B cell (primary cell): ENCODE data around the gene PPP1R14B. TPM values are rescaled to one million over a fixed set of nuclear protein-coding genes. Genes with fewer than 3 reads are reported as not detected.

ENCODE experiments used
- ATAC-seq: fragments of 200-7000 bp; cut with Tn5 transposase; one replicate; pipeline ENCODE4 v1.10.0; 2021; ENCODE audit warnings: low read depth, mild to moderate bottlenecking, moderate number of reproducible peaks, moderate library complexity
- CTCF ChIA-PET: fragments of 350-600 bp; sonication (Branson Sonifier 250); formaldehyde crosslinking; loops from one replicate; lab custom pipeline; 2021; ENCODE audit warnings: antibody characterized with exemption, inconsistent platforms; lab: Charles Lee
- POLR2A ChIA-PET: fragments of 350-600 bp; sonication (Branson Sonifier 250); formaldehyde crosslinking; loops from one replicate; lab custom pipeline; 2021; ENCODE audit warnings: antibody characterized with exemption; lab: Charles Lee
- DNase-seq: peaks from one replicate; pipeline ENCODE4 v3.0.0; 2013
- H2AFZ ChIP-seq: 2 replicates; pipeline ENCODE4 v1.6.1; 2012; ENCODE audit warnings: mild to moderate bottlenecking, low read depth, low read length; ENCODE audit not compliant: insufficient read depth, poor library complexity, severe bottlenecking
- H3K27ac ChIP-seq, 2 donors: 1 replicate in 1 of 2; 2 replicates in 1 of 2; pipeline ENCODE4 v1.5.1; 2012 to 2013; ENCODE audit warnings: low read length in 2 of 2, mild to moderate bottlenecking in 2 of 2, moderate library complexity in 1 of 2
- H3K27me3 ChIP-seq, 4 experiments: fragments of 200-600 bp in 1 of 4; sonication (generic) in 1 of 4; replicated peaks in 1 of 4; 1 replicate in 2 of 4; 2 replicates in 2 of 4; pipeline versions ENCODE4 v1.6.1 to v1.7.0; 2013 to 2016; ENCODE audit warnings: low read length in 3 of 4, mild to moderate bottlenecking in 2 of 4, mixed read lengths in 1 of 4, moderate library complexity in 1 of 4; ENCODE audit not compliant: insufficient read depth in 4 of 4, control insufficient read depth in 3 of 4; ENCODE audit errors: control extremely low read depth in 1 of 4
- H3K36me3 ChIP-seq, 2 experiments: replicated peaks in 1 of 2; 1 replicate in 1 of 2; 2 replicates in 1 of 2; pipeline versions ENCODE4 v1.6.1 to v1.7.1; 2013; ENCODE audit warnings: low read length in 1 of 2; ENCODE audit not compliant: insufficient read depth in 2 of 2, control insufficient read depth in 1 of 2; ENCODE audit errors: control extremely low read depth in 1 of 2, extremely low read depth in 1 of 2
- H3K4me1 ChIP-seq, 2 donors: fragments of 200-600 bp in 1 of 2; sonication (generic) in 1 of 2; 1 replicate in 1 of 2; 2 replicates in 1 of 2; pipeline versions ENCODE4 v1.5.1 to v1.6.1; 2013 to 2017; ENCODE audit warnings: low read length in 2 of 2; ENCODE audit not compliant: control insufficient read depth in 2 of 2, insufficient read depth in 2 of 2
- H3K4me2 ChIP-seq: replicated peaks from 2 replicates; pipeline ENCODE3; 2012; ENCODE audit warnings: mild to moderate bottlenecking, low read depth, low read length; ENCODE audit not compliant: poor library complexity, severe bottlenecking
- H3K4me3 ChIP-seq, 5 experiments: fragments of 200-600 bp in 1 of 5; sonication (generic) in 1 of 5; 1 replicate in 3 of 5; 2 replicates in 2 of 5; pipeline versions ENCODE4 v1.5.1 to v1.7.0; 2011 to 2016; ENCODE audit warnings: low read length in 4 of 5, mild to moderate bottlenecking in 4 of 5, low read depth in 2 of 5, control low read depth in 1 of 5, moderate library complexity in 1 of 5; ENCODE audit not compliant: insufficient read depth in 1 of 5; ENCODE audit errors: control extremely low read depth in 1 of 5, extremely low read depth in 1 of 5
- H3K79me2 ChIP-seq: fragments of 200-600 bp; sonication (generic); one replicate; pipeline ENCODE4 v1.6.0; 2016; ENCODE audit warnings: low read length; ENCODE audit not compliant: control insufficient read depth, insufficient read depth
- H3K9ac ChIP-seq: fragments of 200-600 bp; sonication (generic); 2 replicates; pipeline ENCODE4 v1.6.1; 2017; ENCODE audit warnings: mild to moderate bottlenecking, low read length, moderate library complexity
- H3K9me3 ChIP-seq, 3 donors: one replicate each; pipeline versions ENCODE4 v1.6.1 to v1.7.1; 2013; ENCODE audit warnings: low read length in 2 of 3; ENCODE audit not compliant: control insufficient read depth in 2 of 3, insufficient read depth in 1 of 3; ENCODE audit errors: control extremely low read depth in 1 of 3
- H4K20me1 ChIP-seq: 2 replicates; pipeline ENCODE4 v1.6.0; 2012; ENCODE audit warnings: mild to moderate bottlenecking, low read length; ENCODE audit not compliant: insufficient read depth, control insufficient read depth, poor library complexity, severe bottlenecking
- H3K27ac Mint-ChIP-seq: one replicate; pipeline ENCODE4 v1.8.0; 2021; ENCODE audit warnings: mixed read lengths
- H3K27me3 Mint-ChIP-seq: one replicate; pipeline ENCODE4 v1.8.0; 2021; ENCODE audit warnings: mixed read lengths
- H3K4me1 Mint-ChIP-seq: one replicate; pipeline ENCODE4 v1.8.0; 2021; ENCODE audit warnings: mixed read lengths
- H3K4me3 Mint-ChIP-seq: one replicate; pipeline ENCODE4 v1.8.0; 2021; ENCODE audit warnings: mixed read lengths
- H3K9me3 Mint-ChIP-seq: one replicate; pipeline ENCODE4 v1.8.0; 2022; ENCODE audit warnings: mixed read lengths; ENCODE audit not compliant: insufficient read depth
- CTCF ChIP-seq: fragments of 200-600 bp; IDR thresholded peaks from one replicate; pipeline ENCODE4 v1.8.0; 2022; ENCODE audit warnings: antibody characterized with exemption, mild to moderate bottlenecking
- EZH2 ChIP-seq: IDR thresholded peaks from 2 replicates; pipeline ENCODE4 v1.6.1; 2012; ENCODE audit warnings: borderline replicate concordance, low read depth, mild to moderate bottlenecking, moderate library complexity, low read length; ENCODE audit not compliant: insufficient read depth, poor library complexity, severe bottlenecking
- WGBS: methylation state at CpG from one replicate; pipeline ENCODE4 v1.1.5; 2013; ENCODE audit warnings: missing lambda C conversion rate; ENCODE audit not compliant: insufficient coverage; 5-methylcytosine and 5-hydroxymethylcytosine counted together
- intact Hi-C: fragments of 100-400 bp; cut with micrococcal nuclease; formaldehyde crosslinking; loops from one replicate; pipeline ENCODE4 v1.10.0; 2022
- polyA plus RNA-seq: library from polyadenylated mRNA; depleted of rRNA; stranded (reverse); fragments of >200 nt; gene quantifications from 2 replicates; pipeline ENCODE4 v1.2.3, GENCODE V29; 2012
- total RNA-seq, 2 donors: library from RNA; stranded (reverse); fragments of 120-200 nt in 1 of 2; gene quantifications; 1 replicate in 1 of 2; 2 replicates in 1 of 2; pipeline versions ENCODE4 v1.2.3 to v1.2.4, GENCODE V29; 2013 to 2022

PPP1R14B gene
- total and polyA plus RNA-seq, 2 donors (not counting 1 experiment from before 2014, with no cell fraction given) = 41.2 to 51.0 TPM

DNA sequence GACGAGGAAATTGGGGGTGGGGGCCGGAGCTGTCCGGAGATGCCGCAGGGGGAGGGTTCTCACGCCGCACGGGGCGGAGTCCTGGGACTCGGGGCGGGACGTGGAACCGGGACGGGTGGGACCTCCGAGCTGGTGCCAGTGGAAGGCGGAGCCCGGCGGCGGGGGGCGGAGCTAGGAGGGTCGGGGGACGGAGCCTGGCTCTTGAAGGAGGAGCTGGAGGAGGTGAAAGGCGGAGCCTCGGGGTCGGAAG is 5.6 kb downstream of the PPP1R14B start:
- Histone ChIP-seq H3K27me3 (no peaks in the 10 kb centered on the region), H4K20me1 (peaks cover 7% of the 10 kb centered on the region), H3K4me3 (peak overlapping the region in 4 of 5 experiments; percentile 76 to 91 (median 83)), H3K9ac (peak overlapping the region; percentile 81), H3K79me2 (peaks cover 12% of the 10 kb centered on the region), H3K36me3 (peaks cover 0 to 34% of the 10 kb centered on the region in 2 experiments), H3K4me2 (peak overlapping the region; percentile 99), H3K27ac (peak overlapping the region; percentile 98), H3K9me3 (no peaks in the 10 kb centered on the region), H3K4me1 (peaks cover 28 to 63% of the 10 kb centered on the region in 2 donors), H2AFZ (peak overlapping the region; percentile 74)
- WGBS = under 1% methylated on average over 24 of the region's 24 CpGs
- intact Hi-C loops = loop anchor here (1.0 to 2.0 kb wide), 6 partner anchors 11 to 64 kb away; partner anchors contain the start of genes BAD, DNAJC4, ESRRA and FERMT3
- TF ChIP-seq CTCF (no peak), EZH2 (no peak)
- DNase-seq (peak; percentile 100), ATAC-seq (peak; percentile 82)
- ChIA-PET CTCF (interaction anchor here (1.0 to 1.5 kb wide), 7 partner anchors 9 to 76 kb away, joined by 3 to 16 read pairs (median 7); partner anchors contain the start of genes ESRRA, FERMT3, NUDT22 and PRDX5), POLR2A (interaction anchor here (0.6 to 1.4 kb wide), 15 partner anchors 9 to 627 kb away, joined by 3 to 11 read pairs (median 5); partner anchors contain the start of genes DNAJC4, ESRRA, GPR137 and NUDT22)
- Mint-ChIP-seq H3K27ac (peak overlapping the region; percentile 97), H3K4me3 (peak overlapping the region; percentile 91), H3K27me3 (no peaks in the 10 kb centered on the region), H3K9me3 (no peaks in the 10 kb centered on the region), H3K4me1 (peaks cover 65% of the 10 kb centered on the region)
